GM18499 (cell line): ENCODE data around the gene CPD.
"Not testable (repeated sequence)": the region's sequence is repeated elsewhere in the genome, so short reads cannot be mapped to it uniquely, and the experiment has no call there.

Experiments
- ATAC-seq: cut with Tn5 transposase; IDR thresholded peaks from one replicate; pipeline ENCODE4 v1.9.1; 2021; ENCODE audit warnings: moderate number of reproducible peaks; ENCODE audit not compliant: insufficient read depth, unreplicated experiment

The CPD gene

GRCh38 chr17:30381340-30381659, 2.6 kb downstream of the CPD start:
- no peak for ATAC-seq

- no peak for ATAC-seq
Measured at GRCh38 chr17:30382345-30382744, 3.6 kb downstream of the CPD start.

DNA sequence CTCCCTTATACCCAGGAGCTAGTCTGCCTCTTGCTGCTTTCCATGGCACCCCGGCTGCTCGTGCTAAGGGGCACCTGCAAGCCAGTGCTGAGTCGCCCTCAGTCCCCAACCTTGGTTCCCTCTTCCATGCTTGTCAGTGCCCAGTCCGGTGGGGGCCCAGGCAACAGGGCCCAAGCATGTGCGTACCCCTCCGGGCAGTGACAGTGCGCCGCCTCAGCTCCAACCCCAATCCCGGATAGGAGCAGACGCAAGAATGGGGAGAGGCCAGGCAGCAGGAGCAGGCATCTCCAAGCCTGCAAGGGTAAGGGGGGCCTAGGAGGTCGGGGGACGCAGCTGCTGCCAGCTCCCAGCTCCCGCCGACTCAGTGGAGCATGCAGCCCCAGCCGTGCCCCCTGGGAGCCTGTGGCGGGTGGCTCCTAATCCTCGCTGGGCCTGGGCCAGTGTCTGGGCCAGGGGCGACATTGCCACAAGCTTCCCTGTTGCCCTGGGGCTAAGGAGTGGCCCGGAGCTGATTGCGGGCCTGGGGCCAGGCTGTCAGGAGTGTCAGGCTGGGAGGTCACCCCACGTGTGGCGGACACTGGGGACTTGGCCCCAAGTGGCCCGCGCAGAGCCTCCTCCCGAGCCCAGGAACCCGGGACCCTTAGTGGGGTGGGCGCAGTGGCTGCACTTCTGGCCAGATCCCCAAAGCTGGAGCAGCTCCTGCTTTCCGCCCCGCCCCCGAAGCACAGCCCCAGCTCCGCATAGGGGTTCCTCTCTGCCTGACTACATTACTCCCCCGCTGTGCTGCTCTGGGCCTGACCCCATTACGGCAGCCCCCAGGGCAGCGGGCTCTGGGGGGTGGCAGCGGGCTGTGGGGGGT, 9.8 kb downstream of the CPD start:
- ATAC-seq, result no peak

- ATAC-seq, result no peak
Measured at GRCh38 chr17:30389756-30390300, 11.1 kb downstream of the CPD start.

DNA sequence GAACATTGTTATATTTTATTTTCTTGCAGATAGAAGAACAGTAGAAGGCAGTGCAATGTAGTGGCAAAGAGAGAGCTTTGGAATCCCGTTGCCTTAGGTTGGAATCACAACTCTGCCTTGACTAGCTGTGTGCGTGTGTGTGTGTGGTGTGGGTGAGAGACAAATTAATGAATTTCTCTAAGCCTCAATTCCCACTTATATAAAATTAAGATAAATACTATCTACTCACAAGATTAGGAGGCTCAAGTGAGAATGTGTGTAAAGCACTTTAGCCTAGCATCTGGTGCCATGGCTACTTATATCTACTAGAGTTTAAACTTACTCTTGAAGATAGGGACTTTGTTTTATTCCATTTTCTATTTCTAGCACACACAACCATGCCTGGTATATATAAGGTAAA, 12.8 kb downstream of the CPD start:
- ATAC-seq, result no peak

- ATAC-seq, result no peak
Measured at GRCh38 chr17:30393491-30393890, 14.8 kb downstream of the CPD start.

DNA sequence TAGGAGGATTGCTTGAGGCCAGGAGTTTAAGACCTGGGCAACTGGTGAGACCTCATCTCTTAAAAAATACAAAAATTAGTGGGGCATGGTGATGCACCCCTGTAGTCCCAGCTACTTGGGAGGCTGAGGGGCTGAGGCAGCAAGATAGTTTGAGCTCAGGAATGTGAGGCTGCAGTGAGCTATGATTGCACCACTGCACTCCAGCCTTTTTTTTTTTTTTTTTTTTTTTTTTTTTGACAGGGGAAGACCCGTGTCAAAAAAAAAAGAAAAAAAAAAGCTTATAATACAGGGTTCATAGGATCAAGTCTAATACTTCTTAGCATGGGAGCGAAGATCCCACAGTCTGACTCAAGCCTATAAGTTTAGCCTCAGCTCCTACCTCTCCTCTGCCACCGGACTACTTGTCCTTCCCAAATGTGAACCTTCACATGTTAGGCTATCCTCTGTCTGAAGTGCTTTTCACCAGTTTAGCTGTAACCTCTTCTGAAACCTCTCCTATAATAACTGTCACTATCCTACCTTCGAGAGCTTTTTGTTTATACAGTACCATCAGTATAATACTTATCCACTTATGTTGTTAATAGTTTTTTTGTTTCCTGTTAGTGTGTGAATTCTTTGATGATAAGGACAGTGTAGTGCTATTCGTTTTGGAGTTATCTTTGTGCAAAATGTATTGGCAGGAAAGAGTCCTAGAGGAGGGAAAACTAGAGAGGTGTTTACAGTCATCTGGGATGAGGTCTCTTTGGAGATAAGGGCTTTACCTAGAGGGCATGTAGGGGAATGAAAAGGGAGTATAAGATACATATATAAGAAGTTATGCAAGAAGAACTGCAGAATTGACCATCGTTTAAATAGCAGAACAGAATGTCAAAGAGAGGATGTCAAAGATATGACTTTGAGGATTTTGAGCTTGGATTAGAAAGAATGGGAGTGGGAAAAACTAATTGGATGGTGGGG, 15.5 kb downstream of the CPD start:
- no peak for ATAC-seq

DNA sequence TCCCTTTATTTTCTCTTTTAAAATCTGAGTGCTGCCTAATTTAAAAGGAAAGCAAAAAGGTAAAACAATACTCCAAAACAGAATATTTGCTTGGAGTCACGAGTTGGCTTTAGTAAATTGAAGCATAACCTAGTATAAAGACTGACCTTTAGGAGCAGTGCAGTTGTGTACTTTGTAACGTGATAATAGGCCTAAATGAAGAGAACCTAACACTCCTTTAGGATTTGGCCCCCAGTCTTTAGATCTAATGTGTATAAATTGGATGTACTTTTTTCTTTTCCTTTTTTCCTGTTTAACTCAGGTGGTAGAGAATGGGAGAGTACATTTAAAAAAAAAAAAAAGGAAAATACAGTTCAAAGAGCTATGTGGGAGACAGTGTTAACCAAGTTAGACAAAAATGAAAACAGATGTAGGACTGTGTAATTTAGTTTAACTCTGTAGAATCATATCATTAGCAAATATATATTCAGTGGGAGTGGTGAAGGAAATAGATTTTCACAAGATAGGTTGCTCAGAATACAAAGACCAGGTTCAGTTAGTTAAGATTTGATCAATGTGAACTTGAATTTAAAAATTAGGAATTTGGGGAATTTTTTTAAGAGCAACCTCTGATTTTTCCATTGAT, 16.8 kb downstream of the CPD start:
- ATAC-seq, result no peak

- no peak for ATAC-seq
Measured at GRCh38 chr17:30396129-30396528, 17.4 kb downstream of the CPD start.

- no peak for ATAC-seq
Measured at GRCh38 chr17:30396612-30397011, 17.9 kb downstream of the CPD start.

- no peak for ATAC-seq
Measured at GRCh38 chr17:30398328-30399041, 19.8 kb downstream of the CPD start.

DNA sequence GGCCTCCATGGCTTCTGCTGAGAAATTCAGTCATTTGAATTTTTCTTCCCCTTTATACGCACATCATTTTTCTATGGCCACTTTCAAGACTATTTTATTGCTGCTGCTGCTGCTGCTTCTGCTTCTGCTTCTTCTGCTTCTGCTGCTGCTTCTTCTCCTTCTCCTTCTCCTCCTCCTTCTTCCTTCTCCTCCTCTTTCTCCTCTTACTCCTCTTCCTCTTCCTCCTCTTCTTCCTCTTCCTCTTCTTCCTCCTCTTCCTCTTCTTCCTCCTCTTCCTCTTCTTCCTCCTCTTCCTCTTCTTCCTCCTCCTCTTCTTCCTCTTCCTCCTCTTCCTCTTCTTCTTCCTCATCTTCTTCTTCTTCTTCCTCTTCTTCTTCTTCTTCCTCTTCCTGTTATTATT, 22.4 kb downstream of the CPD start:
- no peak for ATAC-seq

- no peak for ATAC-seq
Measured at GRCh38 chr17:30405161-30405560, 26.4 kb downstream of the CPD start.

- ATAC-seq, result not testable (repeated sequence)
Measured at GRCh38 chr17:30410627-30411026, 31.9 kb downstream of the CPD start.

- ATAC-seq, result not testable (repeated sequence)
Measured at GRCh38 chr17:30412008-30412496, 33.3 kb downstream of the CPD start.

GRCh38 chr17:30413109-30413508, 34.4 kb downstream of the CPD start:
- no peak for ATAC-seq

GRCh38 chr17:30414486-30414885, 35.8 kb downstream of the CPD start:
- ATAC-seq, result no peak

GRCh38 chr17:30415491-30415890, 36.8 kb downstream of the CPD start:
- no peak for ATAC-seq

DNA sequence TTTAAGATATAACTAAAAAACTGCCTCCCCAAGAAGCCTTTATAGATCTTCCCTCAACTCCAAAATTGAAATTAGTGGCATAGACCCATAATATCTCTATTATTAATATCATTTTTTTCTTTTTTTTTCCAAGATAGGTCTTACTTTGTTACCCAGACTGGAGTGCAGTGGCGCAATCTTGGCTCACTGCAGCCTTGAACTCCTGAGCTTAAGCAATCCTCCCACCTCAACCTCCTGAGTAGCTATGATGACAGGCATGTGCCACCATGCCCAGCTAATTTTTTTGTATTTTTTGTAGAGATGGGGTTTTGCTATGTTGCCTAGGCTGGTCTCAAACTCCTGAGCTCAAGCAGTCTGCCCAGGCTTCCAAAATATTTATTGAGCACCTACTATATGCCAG, 39.3 kb downstream of the CPD start:
- ATAC-seq, result not testable (repeated sequence)

DNA sequence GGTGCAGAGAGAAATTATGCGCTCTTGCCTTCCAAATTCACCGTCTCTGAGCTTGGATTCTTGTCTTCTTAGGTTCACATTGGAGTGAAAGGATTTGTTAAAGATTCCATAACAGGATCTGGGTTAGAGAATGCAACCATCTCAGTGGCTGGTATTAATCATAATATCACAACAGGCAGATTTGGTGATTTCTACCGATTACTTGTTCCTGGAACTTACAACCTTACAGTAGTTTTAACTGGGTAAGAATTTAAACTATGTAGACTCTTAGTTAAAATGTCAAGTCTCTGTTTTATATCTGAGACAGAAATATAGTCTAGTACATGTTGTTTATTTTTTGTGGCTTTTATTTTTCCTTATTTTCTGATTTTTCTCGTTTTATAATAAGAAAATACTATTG, 42.9 kb downstream of the CPD start:
- no peak for ATAC-seq
